H7 (cell line): ENCODE measurements around the gene RNASE8. TPM values are rescaled to one million over a fixed set of nuclear protein-coding genes. Genes with fewer than 3 reads are reported as not detected.

ENCODE experiments used
- DNase-seq: peaks from one replicate; pipeline ENCODE4 v3.0.0; 2012
- H3K27me3 ChIP-seq: 2 replicates; pipeline ENCODE4 v1.6.0; 2011; ENCODE audit warnings: mild to moderate bottlenecking, low read length; ENCODE audit not compliant: control insufficient read depth, insufficient read depth
- H3K36me3 ChIP-seq: replicated peaks from 2 replicates; pipeline ENCODE4 v1.5.1; 2011; ENCODE audit warnings: low read length; ENCODE audit not compliant: control insufficient read depth, insufficient read depth
- H3K4me3 ChIP-seq: 2 replicates; pipeline ENCODE4 v1.5.1; 2011; ENCODE audit warnings: low read depth, mild to moderate bottlenecking, control low read depth, low read length, moderate library complexity; ENCODE audit not compliant: insufficient read depth
- total RNA-seq: library from RNA; depleted of rRNA; stranded (reverse); fragments of >200 nt; shearing (Covaris generic); gene quantifications from 2 replicates; pipeline ENCODE4 v1.2.3, GENCODE V29; 2014

RNASE8 gene
- total RNA-seq, 1 experiment from 2014 or later, result not detected

- peaks cover 4% of the 10 kb centered on the region for H3K36me3 ChIP-seq
- DNase-seq, result peak; percentile 93
- H3K4me3 ChIP-seq, result peak overlapping the region; percentile 86
- H3K27me3 ChIP-seq, result peaks cover 7% of the 10 kb centered on the region
These were observed 11.9 kb downstream of the RNASE8 start for GRCh38 chr14:21069388-21070082.

- DNase-seq, result peak; percentile 88
- peaks cover 5% of the 10 kb centered on the region for H3K36me3 ChIP-seq
- peaks cover 7% of the 10 kb centered on the region for H3K27me3 ChIP-seq
- H3K4me3 ChIP-seq, result peak within 1 kb of the TSS; percentile 86
These were observed 12.5 kb downstream of the RNASE8 start, which contains the start of gene ARHGEF40 for GRCh38 chr14:21070083-21070609. TSS of gene ARHGEF40 (plus strand) at chr14:21070304. CDS start at chr14:21070397, 93 bp downstream.

- Histone ChIP-seq H3K27me3 (peaks cover 7% of the 10 kb centered on the region), H3K4me3 (peak overlapping the region; percentile 86), H3K36me3 (peaks cover 5% of the 10 kb centered on the region)
- peak; percentile 89 for DNase-seq
These were observed 13.1 kb downstream of the RNASE8 start for GRCh38 chr14:21070610-21071224.

- H3K4me3 ChIP-seq, result peak overlapping the region; percentile 86
- peaks cover 10% of the 10 kb centered on the region for H3K36me3 ChIP-seq
- peak; percentile 97 for DNase-seq
- peaks cover 7% of the 10 kb centered on the region for H3K27me3 ChIP-seq
These were observed 13.8 kb downstream of the RNASE8 start for GRCh38 chr14:21071225-21072030.

- peak; percentile 68 for DNase-seq
These were observed 14.4 kb downstream of the RNASE8 start for GRCh38 chr14:21072031-21072473.

GRCh38 chr14:21072781-21073339 lies 15.2 kb downstream of the RNASE8 start:
- Histone ChIP-seq H3K27me3 (peaks cover 7% of the 10 kb centered on the region), H3K4me3 (no peak overlapping the region), H3K36me3 (peaks cover 17% of the 10 kb centered on the region)
- no peak for DNase-seq

More at GRCh38 chr14:21072031-21072473, 14.4 kb downstream of the RNASE8 start:
- H3K4me3 ChIP-seq, result peak overlapping the region; percentile 86
- peaks cover 7% of the 10 kb centered on the region for H3K27me3 ChIP-seq
- H3K36me3 ChIP-seq, result peaks cover 13% of the 10 kb centered on the region

GRCh38 chr14:21073921-21074320 lies 16.3 kb downstream of the RNASE8 start:
- DNase-seq, result no peak
- H3K4me3 ChIP-seq, result no peak overlapping the region
- H3K27me3 ChIP-seq, result peaks cover 4% of the 10 kb centered on the region
- H3K36me3 ChIP-seq, result peaks cover 24% of the 10 kb centered on the region

GRCh38 chr14:21074398-21075272 lies 17.0 kb downstream of the RNASE8 start:
- DNase-seq, result peak; percentile 43
- H3K27me3 ChIP-seq, result no peaks in the 10 kb centered on the region; the same call in 1 of the 2 replicates
- peaks cover 27% of the 10 kb centered on the region for H3K36me3 ChIP-seq
- no peak overlapping the region for H3K4me3 ChIP-seq

- no peaks in the 10 kb centered on the region; the same call in 1 of the 2 replicates for H3K27me3 ChIP-seq
- no peak overlapping the region for H3K4me3 ChIP-seq
- peaks cover 33% of the 10 kb centered on the region for H3K36me3 ChIP-seq
- DNase-seq, result peak; percentile 24
These were observed 18.3 kb downstream of the RNASE8 start for GRCh38 chr14:21075719-21076437.

- H3K36me3 ChIP-seq, result peaks cover 40% of the 10 kb centered on the region
- DNase-seq, result no peak
- H3K27me3 ChIP-seq, result no peaks in the 10 kb centered on the region; the same call in 1 of the 2 replicates
- no peak overlapping the region for H3K4me3 ChIP-seq
These were observed 20.1 kb downstream of the RNASE8 start for GRCh38 chr14:21077672-21078071.

- no peaks in the 10 kb centered on the region for H3K27me3 ChIP-seq
- peaks cover 40% of the 10 kb centered on the region for H3K36me3 ChIP-seq
- no peak overlapping the region for H3K4me3 ChIP-seq
- DNase-seq, result no peak
These were observed 20.7 kb downstream of the RNASE8 start for GRCh38 chr14:21078287-21078686.

GRCh38 chr14:21078726-21079125 lies 21.1 kb downstream of the RNASE8 start:
- H3K27me3 ChIP-seq, result no peaks in the 10 kb centered on the region
- peaks cover 42% of the 10 kb centered on the region for H3K36me3 ChIP-seq
- no peak for DNase-seq

More at GRCh38 chr14:21078726-21079125, 21.1 kb downstream of the RNASE8 start:
- no peak overlapping the region for H3K4me3 ChIP-seq
